GM18951 (cell line): ENCODE measurements around the gene MEOX2.

ENCODE experiments used
- POLR2A ChIP-seq: IDR thresholded peaks from 4 replicates; pipeline ENCODE4 v1.6.1; 2011; ENCODE audit warnings: mild to moderate bottlenecking; ENCODE audit not compliant: insufficient read length, insufficient read depth; ENCODE audit errors: extremely low read depth
- in situ Hi-C: fragments of 300-500 bp; cut with MboI; formaldehyde crosslinking; loops from one replicate; pipeline ENCODE4 v1.12.0; 2022; ENCODE audit warnings: low sequenced_read_pairs, mixed read lengths, inconsistent platforms; ENCODE audit not compliant: unreplicated experiment

Gene MEOX2

GRCh38 chr7:15674586-15674985, 11.9 kb downstream of the MEOX2 start:
- in situ Hi-C loops, result no loop called here

GRCh38 chr7:15669443-15670090, 16.9 kb downstream of the MEOX2 start:
- in situ Hi-C loops, result no loop called here
- no peak for TF ChIP-seq POLR2A

More at GRCh38 chr7:15674586-15674985, 11.9 kb downstream of the MEOX2 start:
- no peak for TF ChIP-seq POLR2A

- no peak for TF ChIP-seq POLR2A
- in situ Hi-C loops, result no loop called here
These were observed 18.5 kb downstream of the MEOX2 start for GRCh38 chr7:15667991-15668390.

GRCh38 chr7:15662451-15662850, 24.0 kb downstream of the MEOX2 start:
- in situ Hi-C loops, result no loop called here
- no peak for TF ChIP-seq POLR2A

- TF ChIP-seq POLR2A, result no peak
- in situ Hi-C loops, result no loop called here
These were observed 28.2 kb downstream of the MEOX2 start for GRCh38 chr7:15658247-15658646.

- in situ Hi-C loops, result no loop called here
- TF ChIP-seq POLR2A, result no peak
These were observed 33.6 kb downstream of the MEOX2 start for GRCh38 chr7:15652776-15653290.

GRCh38 chr7:15651693-15652092, 34.8 kb downstream of the MEOX2 start:
- no peak for TF ChIP-seq POLR2A
- in situ Hi-C loops, result no loop called here

GRCh38 chr7:15650787-15651186, 35.7 kb downstream of the MEOX2 start:
- in situ Hi-C loops, result no loop called here
- TF ChIP-seq POLR2A, result no peak

GRCh38 chr7:15648461-15648961, 38.0 kb downstream of the MEOX2 start:
- no peak for TF ChIP-seq POLR2A

GRCh38 chr7:15647309-15647708, 39.2 kb downstream of the MEOX2 start:
- in situ Hi-C loops, result no loop called here
- no peak for TF ChIP-seq POLR2A

More at GRCh38 chr7:15648461-15648961, 38.0 kb downstream of the MEOX2 start:
- in situ Hi-C loops, result no loop called here

- in situ Hi-C loops, result no loop called here
- no peak for TF ChIP-seq POLR2A
These were observed 43.3 kb downstream of the MEOX2 start for GRCh38 chr7:15643000-15643705.

- in situ Hi-C loops, result no loop called here
- TF ChIP-seq POLR2A, result no peak
These were observed 57.6 kb downstream of the MEOX2 start for GRCh38 chr7:15628876-15629275.

GRCh38 chr7:15626041-15626440, 60.4 kb downstream of the MEOX2 start:
- no peak for TF ChIP-seq POLR2A
- in situ Hi-C loops, result no loop called here

GRCh38 chr7:15625466-15625865, 61.0 kb downstream of the MEOX2 start:
- in situ Hi-C loops, result no loop called here
- TF ChIP-seq POLR2A, result no peak

- TF ChIP-seq POLR2A, result no peak
- in situ Hi-C loops, result no loop called here
These were observed 65.0 kb downstream of the MEOX2 start for GRCh38 chr7:15621468-15621867.
